Right hindlimb (tissue), 1 donor: ENCODE data around the gene PDCL2.
"Not testable (repeated sequence)": the region's sequence is repeated elsewhere in the genome, so short reads cannot be mapped to it uniquely, and the experiment has no call there.

Experiments
- DNase-seq: peaks from one replicate; pipeline ENCODE4 v3.0.0-alpha.2; 2018

The PDCL2 gene, protein sequence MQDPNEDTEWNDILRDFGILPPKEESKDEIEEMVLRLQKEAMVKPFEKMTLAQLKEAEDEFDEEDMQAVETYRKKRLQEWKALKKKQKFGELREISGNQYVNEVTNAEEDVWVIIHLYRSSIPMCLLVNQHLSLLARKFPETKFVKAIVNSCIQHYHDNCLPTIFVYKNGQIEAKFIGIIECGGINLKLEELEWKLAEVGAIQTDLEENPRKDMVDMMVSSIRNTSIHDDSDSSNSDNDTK

GRCh38 chr4:55592014-55592413 is at the start of gene PDCL2:
TSS of gene PDCL2 (minus strand) at chr4:55592245. CDS start at chr4:55592109, 136 bp downstream.
- DNase-seq: no peak

- DNase-seq: no peak
Observed at GRCh38 chr4:55637272-55637820, 45.3 kb upstream of the PDCL2 start.

DNA sequence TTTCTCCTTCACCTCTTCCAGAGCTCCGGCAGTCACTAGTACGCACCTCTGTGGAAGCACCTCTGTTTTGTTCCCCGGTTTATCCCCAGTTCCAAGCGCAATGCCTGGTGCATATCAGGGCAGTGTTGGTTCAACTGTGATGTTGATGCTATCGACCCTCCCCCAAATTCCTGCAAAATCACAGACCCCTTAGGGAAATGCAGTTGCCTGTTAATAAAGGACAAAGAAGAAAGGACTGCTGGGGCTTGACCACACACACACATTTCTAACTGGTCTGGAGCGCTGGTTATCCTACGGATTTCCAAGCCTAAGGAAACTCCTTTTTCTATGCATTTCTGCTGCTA is 44.6 kb upstream of the PDCL2 start:
- DNase-seq: no peak

DNA sequence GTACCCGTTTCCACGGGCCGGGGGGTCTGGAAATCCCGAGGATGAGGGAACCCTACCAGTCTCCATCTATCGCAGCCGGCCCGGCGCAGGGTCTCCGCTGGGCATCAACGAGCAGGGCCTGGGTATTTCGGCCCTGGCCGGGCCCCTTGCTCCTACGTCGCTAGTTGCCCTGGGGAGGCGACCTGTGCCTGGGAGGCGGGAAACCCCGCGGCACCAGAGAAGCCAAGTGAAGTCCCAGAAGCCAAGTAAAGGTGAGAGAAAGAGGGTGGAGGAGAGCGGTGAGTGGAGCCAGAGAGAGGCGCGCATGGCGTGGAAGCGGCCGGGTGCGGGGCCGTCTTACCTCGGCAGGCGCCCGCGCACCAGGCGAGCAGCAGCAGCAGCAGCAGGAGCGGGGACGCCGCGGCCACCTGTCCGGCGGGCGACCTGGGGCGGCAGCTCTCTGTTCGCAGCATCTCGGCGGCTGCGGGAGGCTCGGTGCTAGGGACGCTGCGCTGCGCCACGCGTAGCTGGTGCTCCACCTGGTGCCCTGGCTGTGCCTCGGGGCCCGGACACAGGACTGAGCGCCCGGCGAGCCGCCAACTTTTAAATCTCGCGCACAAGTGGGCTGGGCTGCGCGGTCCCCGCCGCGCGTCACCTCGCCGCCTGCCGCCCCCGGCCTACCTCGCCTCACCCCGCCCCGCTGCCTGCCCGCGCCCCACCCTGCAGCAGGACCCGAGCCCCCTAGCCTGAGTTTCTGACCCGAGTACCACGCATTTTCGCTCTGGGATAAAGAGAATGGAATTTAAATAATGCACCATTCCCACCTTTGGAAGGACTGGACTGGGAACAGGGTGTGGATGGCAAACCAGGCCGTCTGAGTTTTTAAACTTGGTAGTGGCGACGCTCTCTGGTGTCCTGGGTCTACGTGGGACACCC is 44.0 kb upstream of the PDCL2 start, which contains the start of gene NMU:
Gene NMU (minus strand): TSS at position 558 of the 915 bp plus-strand sequence. CDS start 106 bp downstream, at position 452.
- DNase-seq: peak; percentile 47

- DNase-seq: peak; percentile 15
Observed at GRCh38 chr4:55635282-55635681, 43.2 kb upstream of the PDCL2 start.

GRCh38 chr4:55634417-55635128 is 42.5 kb upstream of the PDCL2 start:
- DNase-seq: no peak

DNA sequence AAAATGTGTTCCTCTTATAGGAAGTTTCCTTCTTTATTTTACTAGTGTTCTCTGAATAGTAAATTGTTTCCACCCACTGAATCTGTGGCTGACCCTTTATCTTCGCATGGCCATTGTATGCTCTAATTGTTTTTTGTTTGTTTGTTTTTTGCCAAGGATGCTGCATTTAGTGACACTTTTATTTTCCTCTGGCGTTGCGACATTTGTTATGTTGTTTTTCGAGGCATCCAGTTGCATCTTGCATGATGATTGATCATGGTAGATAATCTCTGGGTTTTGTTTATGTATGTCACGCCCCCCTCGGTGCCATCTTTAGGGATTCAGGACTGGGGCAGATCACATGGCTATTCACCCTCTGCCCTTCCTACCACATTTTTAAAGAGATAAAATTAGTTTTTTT is 41.9 kb upstream of the PDCL2 start:
- DNase-seq: no peak

- no peak for DNase-seq
Observed at GRCh38 chr4:55625835-55626234, 33.8 kb upstream of the PDCL2 start.

DNA sequence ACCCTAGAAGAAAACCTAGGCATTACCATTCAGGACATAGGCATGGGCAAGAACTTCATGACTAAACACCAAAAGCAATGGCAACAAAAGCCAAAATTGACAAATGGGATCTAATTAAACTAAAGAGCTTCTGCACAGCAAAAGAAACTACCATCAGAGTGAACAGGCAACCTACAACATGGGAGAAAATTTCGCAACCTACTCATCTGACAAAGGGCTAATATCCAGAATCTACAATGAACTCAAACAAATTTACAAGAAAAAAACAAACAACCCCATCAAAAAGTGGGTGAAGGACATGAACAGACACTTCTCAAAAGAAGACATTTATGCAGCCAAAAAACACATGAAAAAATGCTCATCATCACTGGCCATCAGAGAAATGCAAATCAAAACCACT is 32.0 kb upstream of the PDCL2 start:
- DNase-seq: not testable (repeated sequence)

- DNase-seq: no peak
Observed at GRCh38 chr4:55618546-55619143, 26.6 kb upstream of the PDCL2 start.

DNA sequence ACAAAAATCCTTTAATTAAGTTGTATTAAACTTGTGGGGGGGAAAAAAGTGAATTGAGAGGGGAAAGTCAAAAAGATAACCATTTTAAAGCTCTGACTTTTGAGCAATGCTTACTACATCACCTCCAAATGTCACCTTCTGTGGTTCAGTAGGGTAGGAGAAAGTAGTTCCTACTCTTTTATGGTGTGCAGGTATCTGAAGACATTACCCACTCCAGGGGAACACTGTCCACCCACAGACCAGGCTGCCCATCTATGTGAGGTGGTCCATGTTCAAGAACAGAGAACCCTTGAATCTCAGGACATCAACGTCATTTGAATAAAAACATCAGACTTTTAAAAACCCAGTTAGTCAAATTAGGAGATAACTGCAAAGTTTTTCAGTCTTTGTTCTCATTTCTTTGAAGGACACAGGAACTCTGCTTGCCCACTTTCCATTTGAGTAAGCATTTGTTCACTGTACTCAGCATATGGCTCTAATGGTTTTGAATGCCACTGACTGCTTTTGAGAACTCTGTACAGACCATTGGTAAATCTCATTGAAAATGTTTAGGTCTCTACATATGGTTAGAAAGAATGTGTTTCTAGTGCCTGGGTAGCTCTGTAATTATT is 25.6 kb upstream of the PDCL2 start:
- DNase-seq: no peak

GRCh38 chr4:55615008-55615407 is 23.0 kb upstream of the PDCL2 start:
- no peak for DNase-seq

DNA sequence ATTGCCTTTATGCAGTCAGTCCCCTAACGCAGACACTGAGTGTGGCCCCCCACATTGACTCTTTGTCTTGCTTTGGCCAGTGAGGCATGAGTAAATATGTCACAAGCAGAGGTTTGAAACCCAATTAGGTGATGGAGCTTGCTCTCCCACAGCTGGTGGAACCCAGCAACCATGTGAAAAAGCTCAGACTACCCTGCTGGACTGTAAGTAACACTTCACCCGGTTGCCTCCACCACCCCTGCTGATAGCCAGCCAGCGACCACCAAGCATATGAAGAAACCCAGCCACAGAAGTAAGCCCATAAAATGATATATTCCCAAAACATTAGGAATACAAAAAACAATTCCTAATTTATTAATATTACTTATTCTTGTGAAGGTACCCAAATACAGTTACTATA is 21.6 kb upstream of the PDCL2 start:
- no peak for DNase-seq

DNA sequence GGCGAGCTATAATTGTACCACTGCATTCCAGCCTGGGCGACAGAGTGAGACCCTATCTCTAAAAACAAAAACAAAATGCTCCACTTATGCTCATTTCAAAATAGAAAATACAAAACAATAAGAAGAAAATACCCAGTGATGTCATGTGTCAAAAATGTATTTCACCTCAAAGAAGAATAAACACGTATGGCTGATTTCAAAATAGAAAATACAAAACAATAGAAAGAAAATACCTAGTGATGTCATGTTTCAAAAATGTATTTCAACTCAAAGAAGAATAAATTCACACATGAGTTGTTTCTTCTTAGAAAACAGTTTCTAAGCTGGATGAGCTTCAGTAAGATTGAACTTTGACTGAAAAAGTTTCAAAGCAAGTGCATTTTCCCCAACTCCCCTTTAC is 20.3 kb upstream of the PDCL2 start:
- DNase-seq: no peak

- DNase-seq: no peak
Observed at GRCh38 chr4:55611358-55612059, 19.5 kb upstream of the PDCL2 start.

DNA sequence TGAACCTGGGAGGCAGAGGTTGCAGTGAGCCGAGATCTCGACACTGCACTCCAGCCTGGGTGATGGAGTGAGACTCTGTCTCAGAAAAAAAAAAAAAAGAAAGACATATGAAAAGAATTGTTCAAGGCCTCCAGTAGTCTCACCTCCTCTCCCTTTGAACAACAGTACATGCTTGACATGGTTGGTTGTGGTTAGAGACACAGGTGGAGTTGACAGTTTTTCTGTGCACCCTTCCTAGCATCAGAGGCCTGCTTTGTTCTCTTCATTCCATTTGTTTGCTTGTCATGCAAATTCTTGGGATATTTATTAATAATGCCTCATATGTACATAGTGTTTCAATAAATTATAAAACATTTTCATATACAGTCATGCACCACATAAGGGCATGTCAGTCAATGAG is 18.3 kb upstream of the PDCL2 start:
- no peak for DNase-seq

DNA sequence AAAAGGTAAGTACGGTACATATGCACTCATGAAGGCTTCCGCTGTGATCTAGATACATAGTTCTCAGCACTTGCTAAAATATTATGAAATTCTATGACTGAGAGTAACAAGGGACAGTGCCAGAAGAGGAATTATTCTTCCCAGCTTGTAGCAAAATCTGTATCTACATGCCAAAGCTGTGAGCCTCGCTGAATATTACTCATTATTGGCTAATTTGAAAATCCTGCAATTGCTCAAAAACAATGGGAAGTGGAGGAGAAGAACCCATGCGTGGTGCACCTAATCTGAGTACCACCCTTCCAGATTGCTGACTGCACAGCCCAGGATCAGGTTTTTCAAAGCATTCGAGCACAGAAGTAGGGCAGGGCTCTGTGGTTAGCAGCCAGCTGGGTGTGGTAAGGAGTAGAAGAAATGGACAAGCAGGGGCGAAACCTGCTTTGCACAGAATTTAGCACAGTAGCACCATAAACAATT is 17.4 kb upstream of the PDCL2 start:
- DNase-seq: no peak

GRCh38 chr4:55608591-55608990 is 16.5 kb upstream of the PDCL2 start:
- DNase-seq: no peak

- no peak for DNase-seq
Observed at GRCh38 chr4:55604996-55605395, 13.0 kb upstream of the PDCL2 start.

- no peak for DNase-seq
Observed at GRCh38 chr4:55600640-55601039, 8.6 kb upstream of the PDCL2 start.

GRCh38 chr4:55598641-55599040 is 6.6 kb upstream of the PDCL2 start:
- DNase-seq: no peak

- no peak for DNase-seq
Observed at GRCh38 chr4:55588160-55588559, 3.9 kb downstream of the PDCL2 start.
